ENCODE measurements around the gene CPM. TPM values are rescaled to one million over a fixed set of nuclear protein-coding genes. Genes with fewer than 3 reads are reported as not detected.

CPM gene
- total and polyA plus RNA-seq, 2 donors (not counting 3 experiments of a cell fraction or from before 2014, with no cell fraction given) = not detected

- FAIRE-seq = no peak
- DNase-seq (ENCODE audit: low read depth, low spot score) = no peak
- peak overlapping the region; percentile 26 for H3K27ac ChIP-seq (ENCODE audit: insufficient read depth, low read depth, low read length)
- peaks cover 10% of the 10 kb centered on the region for H3K4me1 ChIP-seq (ENCODE audit: control insufficient read depth, extremely low read depth, insufficient read depth, low read length)
- POLR2A ChIA-PET = interaction anchor here (0.7 kb wide), 1 partner anchor 8 kb away, joined by 5 read pairs; no protein-coding TSS in a partner anchor
- dilution Hi-C loops (cut with MboI; ENCODE audit: extremely low pct_ligation_motif_present, low sequenced_read_pairs) (no loop called here), intact Hi-C loops (cut with micrococcal nuclease) (loop anchor here (5.0 kb wide), 1 partner anchor 213 kb away; the partner anchor contains the start of gene RAP1B)
- H2AFZ ChIP-seq (ENCODE audit: low read depth, low read length) = no peak overlapping the region
- TF ChIP-seq POLR2AphosphoS5 (IDR thresholded peaks at IDR 0.05; ENCODE audit: insufficient read depth, low read depth, low read length) (peak; percentile 31), CTCF (IDR thresholded peaks at IDR 0.05; ENCODE audit: extremely low read depth in 1 of 2, insufficient read depth in 1 of 2, low read depth in 1 of 2, low read length in 2 of 2) (no peak)
- no peak overlapping the region for H3K4me3 ChIP-seq (replicated peaks in 1 of 3; ENCODE audit: insufficient read depth in 1 of 3, low read depth in 1 of 3, low read length in 3 of 3)
- H3K9me3 ChIP-seq (replicated peaks; ENCODE audit: control insufficient read depth, insufficient read depth, low read length) = no peaks in the 10 kb centered on the region
- H3K79me2 ChIP-seq (ENCODE audit: control insufficient read depth, insufficient read depth, low read length) = peaks cover 33% of the 10 kb centered on the region
- no peak overlapping the region for H3K9ac ChIP-seq (replicated peaks; ENCODE audit: extremely low read depth, insufficient read depth, low read length)
- no TSS peak for BruUV-seq (replicated peaks)
- H3K9me1 ChIP-seq (replicated peaks; ENCODE audit: control insufficient read depth, extremely low read depth, insufficient read depth, low read length) = no peaks in the 10 kb centered on the region
- H3K27me3 ChIP-seq (ENCODE audit: control insufficient read depth in 2 of 2, insufficient read depth in 2 of 2, low read length in 2 of 2) = no peaks in the 10 kb centered on the region
- H4K20me1 ChIP-seq (replicated peaks; ENCODE audit: control insufficient read depth, extremely low read depth, insufficient read depth, low read length) = peaks cover 7% of the 10 kb centered on the region
- CTCF ChIA-PET = no interaction called here
- H3K4me2 ChIP-seq (ENCODE audit: insufficient read depth, low read length) = no peak overlapping the region
- H3K36me3 ChIP-seq (ENCODE audit: control insufficient read depth in 2 of 2, extremely low read depth in 1 of 2, insufficient read depth in 2 of 2, low read length in 2 of 2) = peaks cover 15 to 55% of the 10 kb centered on the region in 2 experiments
These were observed 107.3 kb downstream of the CPM start for GRCh38 chr12:68825569-68826217.

- H3K79me2 ChIP-seq (ENCODE audit: control insufficient read depth, insufficient read depth, low read length) = peaks cover 42% of the 10 kb centered on the region
- CTCF ChIA-PET = interaction anchor here (1.2 kb wide), 1 partner anchor 16 kb away, joined by 3 read pairs; no protein-coding TSS in a partner anchor
These were observed 108.2 kb downstream of the CPM start for GRCh38 chr12:68824597-68825250.

More at GRCh38 chr12:68824597-68825250, 108.2 kb downstream of the CPM start:
- Histone ChIP-seq H3K27ac (ENCODE audit: insufficient read depth, low read depth, low read length) (no peak overlapping the region), H4K20me1 (replicated peaks; ENCODE audit: control insufficient read depth, extremely low read depth, insufficient read depth, low read length) (peaks cover 7% of the 10 kb centered on the region), H3K4me2 (ENCODE audit: insufficient read depth, low read length) (no peak overlapping the region), H3K9ac (replicated peaks; ENCODE audit: extremely low read depth, insufficient read depth, low read length) (no peak overlapping the region), H3K27me3 (ENCODE audit: control insufficient read depth in 2 of 2, insufficient read depth in 2 of 2, low read length in 2 of 2) (no peaks in the 10 kb centered on the region), H3K9me1 (replicated peaks; ENCODE audit: control insufficient read depth, extremely low read depth, insufficient read depth, low read length) (no peaks in the 10 kb centered on the region), H3K36me3 (ENCODE audit: control insufficient read depth in 2 of 2, extremely low read depth in 1 of 2, insufficient read depth in 2 of 2, low read length in 2 of 2) (peaks cover 15 to 57% of the 10 kb centered on the region in 2 experiments), H3K4me1 (ENCODE audit: control insufficient read depth, extremely low read depth, insufficient read depth, low read length) (peaks cover 10% of the 10 kb centered on the region), H3K9me3 (replicated peaks; ENCODE audit: control insufficient read depth, insufficient read depth, low read length) (no peaks in the 10 kb centered on the region), H3K4me3 (replicated peaks in 1 of 3; ENCODE audit: insufficient read depth in 1 of 3, low read depth in 1 of 3, low read length in 3 of 3) (no peak overlapping the region), H2AFZ (ENCODE audit: low read depth, low read length) (no peak overlapping the region)
- POLR2A ChIA-PET = no interaction called here
- intact Hi-C loops (cut with micrococcal nuclease) (loop anchor here (5.0 kb wide), 1 partner anchor 212 kb away; the partner anchor contains the start of gene RAP1B), dilution Hi-C loops (cut with MboI; ENCODE audit: extremely low pct_ligation_motif_present, low sequenced_read_pairs) (no loop called here)
- FAIRE-seq (no peak), DNase-seq (ENCODE audit: low read depth, low spot score) (no peak)
- no peak for TF ChIP-seq CTCF (IDR thresholded peaks at IDR 0.05; ENCODE audit: extremely low read depth in 1 of 2, insufficient read depth in 1 of 2, low read depth in 1 of 2, low read length in 2 of 2)
- TF ChIP-seq FOS (IDR thresholded peaks at IDR 0.05; ENCODE audit: borderline replicate concordance, insufficient read depth, low read length) = no peak
- no peak for TF ChIP-seq MAX (IDR thresholded peaks at IDR 0.05; ENCODE audit: insufficient read depth, insufficient read length)
- TF ChIP-seq EZH2 (IDR thresholded peaks at IDR 0.05; ENCODE audit: borderline replicate concordance, low read depth, low read length, severe bottlenecking) = no peak
- no peak for TF ChIP-seq JUN (IDR thresholded peaks at IDR 0.05; ENCODE audit: borderline replicate concordance, insufficient read depth, insufficient read length, low read depth)
- TF ChIP-seq GATA2 (IDR thresholded peaks at IDR 0.05; ENCODE audit: insufficient read depth, insufficient read length, low read depth, low read length) = no peak
- no peak for TF ChIP-seq POLR2A (IDR thresholded peaks at IDR 0.05; ENCODE audit: low read depth, low read length)
- TF ChIP-seq POLR2AphosphoS5 (IDR thresholded peaks at IDR 0.05; ENCODE audit: insufficient read depth, low read depth, low read length) = no peak
- TF ChIP-seq MYC (IDR thresholded peaks at IDR 0.05; ENCODE audit: low read depth, low read length) = no peak
- BruUV-seq (replicated peaks) = no TSS peak
